Measurements from ENCODE around the gene TMEM175. TPM values are rescaled to one million over a fixed set of nuclear protein-coding genes. Genes with fewer than 3 reads are reported as not detected.

TMEM175 gene
- total and polyA plus RNA-seq, 5 donors from 2014 or later: 12.1 to 46.0 (median 14.6) TPM

- Mint-ChIP-seq H3K36me3 (peaks cover 5% of the 10 kb centered on the region), H3K4me1 (peaks cover 0 to 2% (median 0%) of the 10 kb centered on the region in 4 donors), H3K9me3 (no peaks in the 10 kb centered on the region), H3K4me3 (no peak overlapping the region), H3K27ac (no peak overlapping the region), H3K27me3 (no peaks in the 10 kb centered on the region)
- H3K27ac ChIP-seq (ENCODE audit: insufficient read depth, low read length, poor library complexity, severe bottlenecking): no peak overlapping the region
- H3K4me1 ChIP-seq (ENCODE audit: control insufficient read depth, insufficient read depth, low read length, poor library complexity, severe bottlenecking): no peaks in the 10 kb centered on the region
- H3K36me3 ChIP-seq (ENCODE audit: control insufficient read depth, insufficient read depth, low read length): no peaks in the 10 kb centered on the region
- no peak overlapping the region for H3K4me3 ChIP-seq (ENCODE audit: low read depth, low read length)
- H3K27me3 ChIP-seq (ENCODE audit: control insufficient read depth, insufficient read depth, low read length): no peaks in the 10 kb centered on the region
- H3K9me3 ChIP-seq (ENCODE audit: control insufficient read depth in 2 of 2, low read length in 2 of 2): no peaks in the 10 kb centered on the region
- DNase-seq: no peak
- ATAC-seq (ENCODE audit: low read depth in 2 of 2): no peak
Measured at GRCh38 chr4:960636-961350, 28.5 kb downstream of the TMEM175 start.

GRCh38 chr4:961351-962230, 29.3 kb downstream of the TMEM175 start:
- peaks cover 0 to 2% (median 0%) of the 10 kb centered on the region in 4 donors for H3K4me1 Mint-ChIP-seq
- Histone ChIP-seq H3K36me3 (ENCODE audit: control insufficient read depth, insufficient read depth, low read length) (no peaks in the 10 kb centered on the region), H3K4me3 (ENCODE audit: low read depth, low read length) (no peak overlapping the region), H3K9me3 (ENCODE audit: control insufficient read depth in 2 of 2, low read length in 2 of 2) (no peaks in the 10 kb centered on the region), H3K27ac (ENCODE audit: insufficient read depth, low read length, poor library complexity, severe bottlenecking) (no peak overlapping the region), H3K27me3 (ENCODE audit: control insufficient read depth, insufficient read depth, low read length) (no peaks in the 10 kb centered on the region), H3K4me1 (ENCODE audit: control insufficient read depth, insufficient read depth, low read length, poor library complexity, severe bottlenecking) (no peaks in the 10 kb centered on the region)
- DNase-seq (no peak), ATAC-seq (ENCODE audit: low read depth in 2 of 2) (peak in 1 of 2 donors; percentile 19)
- peaks cover 5% of the 10 kb centered on the region for H3K36me3 Mint-ChIP-seq
- H3K27me3 Mint-ChIP-seq: no peaks in the 10 kb centered on the region
- H3K9me3 Mint-ChIP-seq: peaks cover 0 to 1% (median 0%) of the 10 kb centered on the region in 7 donors
- H3K27ac Mint-ChIP-seq: no peak overlapping the region
- no peak overlapping the region for H3K4me3 Mint-ChIP-seq

- no peaks in the 10 kb centered on the region for H3K9me3 ChIP-seq (ENCODE audit: control insufficient read depth in 2 of 2, low read length in 2 of 2)
- no peak overlapping the region for H3K27ac ChIP-seq (ENCODE audit: insufficient read depth, low read length, poor library complexity, severe bottlenecking)
- DNase-seq (no peak), ATAC-seq (ENCODE audit: low read depth in 2 of 2) (no peak)
- Mint-ChIP-seq H3K4me1 (peaks cover 0 to 2% (median 0%) of the 10 kb centered on the region in 4 donors), H3K36me3 (peaks cover 5% of the 10 kb centered on the region), H3K4me3 (no peak overlapping the region), H3K27ac (no peak overlapping the region), H3K9me3 (peaks cover 0 to 1% (median 0%) of the 10 kb centered on the region in 7 donors), H3K27me3 (no peaks in the 10 kb centered on the region)
- no peaks in the 10 kb centered on the region for H3K27me3 ChIP-seq (ENCODE audit: control insufficient read depth, insufficient read depth, low read length)
- H3K4me3 ChIP-seq (ENCODE audit: low read depth, low read length): no peak overlapping the region
- no peaks in the 10 kb centered on the region for H3K36me3 ChIP-seq (ENCODE audit: control insufficient read depth, insufficient read depth, low read length)
- no peaks in the 10 kb centered on the region for H3K4me1 ChIP-seq (ENCODE audit: control insufficient read depth, insufficient read depth, low read length, poor library complexity, severe bottlenecking)
Measured at GRCh38 chr4:962231-963208, 30.3 kb downstream of the TMEM175 start.

GRCh38 chr4:963276-964225, 31.3 kb downstream of the TMEM175 start:
- DNase-seq (no peak), ATAC-seq (ENCODE audit: low read depth in 2 of 2) (no peak)
- no peaks in the 10 kb centered on the region for H3K27me3 ChIP-seq (ENCODE audit: control insufficient read depth, insufficient read depth, low read length)
- Mint-ChIP-seq H3K4me3 (no peak overlapping the region), H3K36me3 (peaks cover 4% of the 10 kb centered on the region), H3K9me3 (peaks cover 0 to 1% (median 0%) of the 10 kb centered on the region in 7 donors), H3K27ac (no peak overlapping the region), H3K27me3 (no peaks in the 10 kb centered on the region), H3K4me1 (peaks cover 0 to 1% (median 0%) of the 10 kb centered on the region in 4 donors)
- no peaks in the 10 kb centered on the region for H3K9me3 ChIP-seq (ENCODE audit: control insufficient read depth in 2 of 2, low read length in 2 of 2)
- H3K27ac ChIP-seq (ENCODE audit: insufficient read depth, low read length, poor library complexity, severe bottlenecking): no peak overlapping the region
- no peaks in the 10 kb centered on the region for H3K36me3 ChIP-seq (ENCODE audit: control insufficient read depth, insufficient read depth, low read length)
- no peak overlapping the region for H3K4me3 ChIP-seq (ENCODE audit: low read depth, low read length)
- no peaks in the 10 kb centered on the region for H3K4me1 ChIP-seq (ENCODE audit: control insufficient read depth, insufficient read depth, low read length, poor library complexity, severe bottlenecking)

- no peak for DNase-seq
Measured at GRCh38 chr4:964346-965025, 32.2 kb downstream of the TMEM175 start.

GRCh38 chr4:965048-965765, 32.9 kb downstream of the TMEM175 start:
- no peak overlapping the region for H3K27ac ChIP-seq (ENCODE audit: insufficient read depth, low read length, poor library complexity, severe bottlenecking)
- H3K27me3 ChIP-seq (ENCODE audit: control insufficient read depth, insufficient read depth, low read length): no peaks in the 10 kb centered on the region
- H3K36me3 ChIP-seq (ENCODE audit: control insufficient read depth, insufficient read depth, low read length): no peaks in the 10 kb centered on the region
- Mint-ChIP-seq H3K4me1 (no peaks in the 10 kb centered on the region), H3K27me3 (no peaks in the 10 kb centered on the region), H3K36me3 (no peaks in the 10 kb centered on the region), H3K9me3 (peaks cover 0 to 1% (median 0%) of the 10 kb centered on the region in 7 donors), H3K27ac (no peak overlapping the region), H3K4me3 (no peak overlapping the region)
- no peak overlapping the region for H3K4me3 ChIP-seq (ENCODE audit: low read depth, low read length)
- H3K4me1 ChIP-seq (ENCODE audit: control insufficient read depth, insufficient read depth, low read length, poor library complexity, severe bottlenecking): no peaks in the 10 kb centered on the region
- DNase-seq (no peak), ATAC-seq (ENCODE audit: low read depth in 2 of 2) (no peak)
- no peaks in the 10 kb centered on the region for H3K9me3 ChIP-seq (ENCODE audit: control insufficient read depth in 2 of 2, low read length in 2 of 2)

More at GRCh38 chr4:964346-965025, 32.2 kb downstream of the TMEM175 start:
- H3K4me3 Mint-ChIP-seq: no peak overlapping the region
- H3K9me3 Mint-ChIP-seq: peaks cover 0 to 1% (median 0%) of the 10 kb centered on the region in 7 donors
- Histone ChIP-seq H3K9me3 (ENCODE audit: control insufficient read depth in 2 of 2, low read length in 2 of 2) (no peaks in the 10 kb centered on the region), H3K27ac (ENCODE audit: insufficient read depth, low read length, poor library complexity, severe bottlenecking) (no peak overlapping the region), H3K4me3 (ENCODE audit: low read depth, low read length) (no peak overlapping the region), H3K4me1 (ENCODE audit: control insufficient read depth, insufficient read depth, low read length, poor library complexity, severe bottlenecking) (no peaks in the 10 kb centered on the region), H3K27me3 (ENCODE audit: control insufficient read depth, insufficient read depth, low read length) (no peaks in the 10 kb centered on the region), H3K36me3 (ENCODE audit: control insufficient read depth, insufficient read depth, low read length) (no peaks in the 10 kb centered on the region)
- no peak for ATAC-seq (ENCODE audit: low read depth in 2 of 2)
- H3K27ac Mint-ChIP-seq: no peak overlapping the region
- no peaks in the 10 kb centered on the region for H3K36me3 Mint-ChIP-seq
- H3K27me3 Mint-ChIP-seq: no peaks in the 10 kb centered on the region
- no peaks in the 10 kb centered on the region for H3K4me1 Mint-ChIP-seq

Data from CD4-positive, CD25-positive, alpha-beta regulatory T cell (primary cell).